ENCODE data around the gene CCDC88C.

CCDC88C gene

GRCh38 chr14:91307652-91308051, 110.0 kb downstream of the CCDC88C start:
- Histone ChIP-seq H3K9me3 (ENCODE audit: insufficient read depth, low read depth, low read length) (no peaks in the 10 kb centered on the region), H3K36me3 (ENCODE audit: insufficient read depth, low read length) (peaks cover 67% of the 10 kb centered on the region), H3K27ac (ENCODE audit: low read depth, low read length) (no peak overlapping the region), H3K4me1 (ENCODE audit: insufficient read depth, low read length) (peaks cover 31% of the 10 kb centered on the region), H3K27me3 (ENCODE audit: insufficient read depth, low read length) (no peaks in the 10 kb centered on the region), H3K9ac (ENCODE audit: low read depth, low read length) (no peak overlapping the region), H3K4me3 (ENCODE audit: low read length) (no peak overlapping the region)
- WGBS: 95% methylated on average over 7 of the region's 7 CpGs

DNA sequence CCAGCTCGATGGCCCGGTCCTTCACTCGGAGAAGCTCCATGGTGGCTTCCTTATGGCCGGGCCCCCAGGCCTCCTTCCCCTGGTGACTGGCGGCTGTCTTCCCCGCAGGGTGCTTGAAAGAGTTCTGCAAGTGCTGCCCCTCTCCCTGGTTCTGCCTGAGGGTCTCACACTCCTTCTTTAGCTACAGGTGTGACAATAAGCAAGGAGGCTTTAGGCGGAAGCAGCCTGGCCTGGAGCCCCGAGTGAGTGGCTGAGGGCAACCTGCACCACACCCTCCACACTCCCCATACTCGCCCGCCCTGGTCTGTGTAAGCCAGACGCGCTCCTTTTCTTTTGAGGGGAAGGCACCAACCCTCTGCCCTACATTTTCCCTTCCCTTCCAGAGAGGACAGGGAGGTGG, 110.6 kb downstream of the CCDC88C start:
- H3K27me3 ChIP-seq (ENCODE audit: insufficient read depth, low read length): no peaks in the 10 kb centered on the region
- WGBS: 89% methylated on average over 12 of the region's 12 CpGs
- peaks cover 66% of the 10 kb centered on the region for H3K36me3 ChIP-seq (ENCODE audit: insufficient read depth, low read length)
- H3K4me3 ChIP-seq (ENCODE audit: low read length): no peak overlapping the region
- no peak overlapping the region for H3K9ac ChIP-seq (ENCODE audit: low read depth, low read length)
- H3K27ac ChIP-seq (ENCODE audit: low read depth, low read length): no peak overlapping the region
- peaks cover 32% of the 10 kb centered on the region for H3K4me1 ChIP-seq (ENCODE audit: insufficient read depth, low read length)
- H3K9me3 ChIP-seq (ENCODE audit: insufficient read depth, low read depth, low read length): no peaks in the 10 kb centered on the region

GRCh38 chr14:91306547-91306946, 111.1 kb downstream of the CCDC88C start:
- peaks cover 32% of the 10 kb centered on the region for H3K4me1 ChIP-seq (ENCODE audit: insufficient read depth, low read length)
- no peaks in the 10 kb centered on the region for H3K9me3 ChIP-seq (ENCODE audit: insufficient read depth, low read depth, low read length)
- peaks cover 67% of the 10 kb centered on the region for H3K36me3 ChIP-seq (ENCODE audit: insufficient read depth, low read length)
- peak overlapping the region; percentile 89; the same call in 1 of the 2 replicates for H3K27ac ChIP-seq (ENCODE audit: low read depth, low read length)
- WGBS: 85% methylated on average over 3 of the region's 3 CpGs
- H3K27me3 ChIP-seq (ENCODE audit: insufficient read depth, low read length): no peaks in the 10 kb centered on the region
- H3K4me3 ChIP-seq (ENCODE audit: low read length): no peak overlapping the region
- H3K9ac ChIP-seq (ENCODE audit: low read depth, low read length): no peak overlapping the region

DNA sequence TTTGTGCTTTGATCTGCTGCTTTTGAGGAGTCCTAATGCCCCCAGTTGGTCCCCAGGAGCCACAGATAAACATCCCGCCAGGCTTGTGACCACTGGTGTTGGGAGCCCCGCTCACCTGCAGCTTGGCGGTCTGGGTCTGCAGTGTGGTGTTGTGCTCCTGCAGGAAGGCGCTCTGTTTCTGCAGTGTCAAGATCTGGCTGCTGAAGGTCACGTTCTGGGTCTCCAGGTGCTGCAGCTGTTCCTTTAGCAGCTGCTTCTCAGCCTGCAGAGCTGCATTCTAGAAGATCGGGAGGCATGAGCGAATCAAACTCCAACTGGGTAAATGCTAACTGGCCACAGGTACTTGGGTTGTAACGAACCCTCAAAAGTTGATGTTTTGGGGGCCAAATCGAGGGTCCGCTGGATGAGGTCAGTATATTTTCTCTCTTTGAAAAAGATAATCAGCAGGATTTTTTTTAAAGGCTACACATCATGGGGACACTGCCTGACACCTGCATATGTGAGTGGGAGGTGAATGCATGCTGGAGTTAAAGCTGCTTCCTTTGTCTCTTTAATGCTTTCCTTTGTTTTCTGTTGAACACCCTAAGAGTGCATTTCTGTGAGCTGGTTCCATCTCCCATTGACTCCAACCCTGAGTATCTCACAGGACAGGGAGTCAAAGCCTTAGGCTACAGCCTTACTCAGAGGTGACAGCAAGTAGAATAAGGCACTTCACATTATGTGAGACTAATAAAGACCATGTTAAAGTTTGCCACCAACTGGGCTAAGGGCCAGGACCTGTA, 111.8 kb downstream of the CCDC88C start:
- Histone ChIP-seq H3K9ac (ENCODE audit: low read depth, low read length) (peak overlapping the region; percentile 10; the same call in 1 of the 2 replicates), H3K4me3 (ENCODE audit: low read length) (no peak overlapping the region; the same call in 1 of the 2 replicates), H3K4me1 (ENCODE audit: insufficient read depth, low read length) (peaks cover 32% of the 10 kb centered on the region), H3K9me3 (ENCODE audit: insufficient read depth, low read depth, low read length) (no peaks in the 10 kb centered on the region), H3K36me3 (ENCODE audit: insufficient read depth, low read length) (peaks cover 65% of the 10 kb centered on the region), H3K27ac (ENCODE audit: low read depth, low read length) (peak overlapping the region; percentile 89; the same call in 1 of the 2 replicates), H3K27me3 (ENCODE audit: insufficient read depth, low read length) (no peaks in the 10 kb centered on the region)
- WGBS: 54% methylated on average over 10 of the region's 10 CpGs

GRCh38 chr14:91303924-91304229, 113.7 kb downstream of the CCDC88C start:
- H3K4me3 ChIP-seq (ENCODE audit: low read length): peak overlapping the region; percentile 28
- H3K27me3 ChIP-seq (ENCODE audit: insufficient read depth, low read length): no peaks in the 10 kb centered on the region
- peaks cover 73% of the 10 kb centered on the region for H3K36me3 ChIP-seq (ENCODE audit: insufficient read depth, low read length)
- H3K9me3 ChIP-seq (ENCODE audit: insufficient read depth, low read depth, low read length): no peaks in the 10 kb centered on the region
- peak overlapping the region; percentile 39; the same call in 1 of the 2 replicates for H3K9ac ChIP-seq (ENCODE audit: low read depth, low read length)
- peaks cover 32% of the 10 kb centered on the region for H3K4me1 ChIP-seq (ENCODE audit: insufficient read depth, low read length)
- 88% methylated on average over 18 of the region's 18 CpGs for WGBS
- peak overlapping the region; percentile 73; the same call in 1 of the 2 replicates for H3K27ac ChIP-seq (ENCODE audit: low read depth, low read length)

GRCh38 chr14:91303091-91303923, 114.3 kb downstream of the CCDC88C start:
- 55% methylated on average over 23 of the region's 23 CpGs for WGBS
- H3K36me3 ChIP-seq (ENCODE audit: insufficient read depth, low read length): peaks cover 73% of the 10 kb centered on the region

DNA sequence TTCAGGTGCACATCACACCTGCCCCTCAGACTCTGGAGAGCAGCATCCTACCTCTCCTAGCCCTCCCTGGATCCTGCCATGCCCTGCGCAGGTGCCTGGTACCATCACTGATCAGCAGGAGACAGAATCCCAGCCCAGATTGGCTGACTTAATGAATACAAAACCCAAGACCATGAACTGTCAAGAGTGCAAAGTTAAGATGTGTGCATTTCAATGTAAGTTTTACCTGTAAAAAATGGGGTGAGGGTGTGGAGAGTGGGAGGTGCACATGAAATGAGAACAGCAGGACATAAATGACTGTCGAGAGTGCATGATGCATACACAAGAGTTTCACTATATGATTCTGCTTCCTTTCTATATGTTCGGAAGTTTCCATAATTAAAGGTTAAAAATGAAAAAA, 115.2 kb downstream of the CCDC88C start:
- H3K4me1 ChIP-seq (ENCODE audit: insufficient read depth, low read length): peaks cover 32% of the 10 kb centered on the region
- H3K27ac ChIP-seq (ENCODE audit: low read depth, low read length): no peak overlapping the region
- 96% methylated on average over 3 of the region's 3 CpGs for WGBS
- no peaks in the 10 kb centered on the region for H3K27me3 ChIP-seq (ENCODE audit: insufficient read depth, low read length)
- no peak overlapping the region for H3K4me3 ChIP-seq (ENCODE audit: low read length)
- no peaks in the 10 kb centered on the region for H3K9me3 ChIP-seq (ENCODE audit: insufficient read depth, low read depth, low read length)
- H3K9ac ChIP-seq (ENCODE audit: low read depth, low read length): no peak overlapping the region
- H3K36me3 ChIP-seq (ENCODE audit: insufficient read depth, low read length): peaks cover 71% of the 10 kb centered on the region

More at GRCh38 chr14:91303091-91303923, 114.3 kb downstream of the CCDC88C start:
- H3K9me3 ChIP-seq (ENCODE audit: insufficient read depth, low read depth, low read length): no peaks in the 10 kb centered on the region
- peak overlapping the region; percentile 73; the same call in 1 of the 2 replicates for H3K27ac ChIP-seq (ENCODE audit: low read depth, low read length)
- H3K27me3 ChIP-seq (ENCODE audit: insufficient read depth, low read length): no peaks in the 10 kb centered on the region
- peak overlapping the region; percentile 39; the same call in 1 of the 2 replicates for H3K9ac ChIP-seq (ENCODE audit: low read depth, low read length)
- peak overlapping the region; percentile 28 for H3K4me3 ChIP-seq (ENCODE audit: low read length)
- peaks cover 32% of the 10 kb centered on the region for H3K4me1 ChIP-seq (ENCODE audit: insufficient read depth, low read length)

DNA sequence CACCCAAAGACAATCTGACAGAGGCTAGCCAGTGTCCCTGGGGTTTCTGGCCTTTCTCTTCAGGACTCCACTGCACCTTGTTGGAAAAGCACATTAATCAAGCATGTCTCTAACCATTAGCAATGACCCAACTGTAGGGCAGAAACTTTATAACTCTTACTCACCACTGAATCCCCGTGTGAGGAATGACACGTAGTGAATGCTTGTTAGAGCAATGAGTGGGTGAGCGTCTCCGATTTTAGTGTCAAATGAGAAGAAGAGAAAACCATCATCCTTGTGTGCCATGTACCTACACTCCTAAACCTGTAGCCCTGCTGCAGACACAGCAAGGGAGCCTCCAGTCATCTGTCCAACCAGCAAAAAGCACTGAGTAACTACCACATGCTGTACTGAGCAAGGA, 116.7 kb downstream of the CCDC88C start:
- Histone ChIP-seq H3K36me3 (ENCODE audit: insufficient read depth, low read length) (peaks cover 76% of the 10 kb centered on the region), H3K27me3 (ENCODE audit: insufficient read depth, low read length) (no peaks in the 10 kb centered on the region), H3K9ac (ENCODE audit: low read depth, low read length) (no peak overlapping the region), H3K27ac (ENCODE audit: low read depth, low read length) (no peak overlapping the region), H3K9me3 (ENCODE audit: insufficient read depth, low read depth, low read length) (no peaks in the 10 kb centered on the region), H3K4me1 (ENCODE audit: insufficient read depth, low read length) (peaks cover 21% of the 10 kb centered on the region), H3K4me3 (ENCODE audit: low read length) (no peak overlapping the region)
- WGBS: 93% methylated on average over 4 of the region's 4 CpGs

GRCh38 chr14:91300283-91300895, 117.2 kb downstream of the CCDC88C start:
- peaks cover 75% of the 10 kb centered on the region for H3K36me3 ChIP-seq (ENCODE audit: insufficient read depth, low read length)
- peaks cover 15% of the 10 kb centered on the region for H3K4me1 ChIP-seq (ENCODE audit: insufficient read depth, low read length)
- H3K27me3 ChIP-seq (ENCODE audit: insufficient read depth, low read length): no peaks in the 10 kb centered on the region
- H3K9me3 ChIP-seq (ENCODE audit: insufficient read depth, low read depth, low read length): no peaks in the 10 kb centered on the region
- no peak overlapping the region for H3K9ac ChIP-seq (ENCODE audit: low read depth, low read length)
- H3K4me3 ChIP-seq (ENCODE audit: low read length): no peak overlapping the region
- H3K27ac ChIP-seq (ENCODE audit: low read depth, low read length): no peak overlapping the region
- 90% methylated on average over 10 of the region's 10 CpGs for WGBS

- Histone ChIP-seq H3K27ac (ENCODE audit: low read depth, low read length) (no peak overlapping the region), H3K36me3 (ENCODE audit: insufficient read depth, low read length) (peaks cover 75% of the 10 kb centered on the region), H3K9me3 (ENCODE audit: insufficient read depth, low read depth, low read length) (no peaks in the 10 kb centered on the region)
These were observed 118.2 kb downstream of the CCDC88C start for GRCh38 chr14:91299121-91300115.

More at GRCh38 chr14:91299121-91300115, 118.2 kb downstream of the CCDC88C start:
- no peak overlapping the region for H3K9ac ChIP-seq (ENCODE audit: low read depth, low read length)
- H3K4me3 ChIP-seq (ENCODE audit: low read length): no peak overlapping the region
- 96% methylated on average over 31 of the region's 31 CpGs for WGBS
- peaks cover 12% of the 10 kb centered on the region; the same call in 1 of the 2 replicates for H3K4me1 ChIP-seq (ENCODE audit: insufficient read depth, low read length)
- H3K27me3 ChIP-seq (ENCODE audit: insufficient read depth, low read length): no peaks in the 10 kb centered on the region

Measured in HUES64 (cell line).